Measurements from ENCODE around the gene CNGA1.

Gene CNGA1

GRCh38 chr4:48016141-48017107 lies at the start of gene CNGA1, which contains the start of gene NIPAL1:
TSS of gene CNGA1 (minus strand) at chr4:48016681. CDS start at chr4:47952689, 63,992 bp downstream.
TSS of gene NIPAL1 (plus strand) at chr4:48016772. CDS start at chr4:48016840, 68 bp downstream.
- DNase-seq (ENCODE audit: low read depth), result peak; percentile 18

- DNase-seq (ENCODE audit: low read depth), result no peak
Observed at GRCh38 chr4:48065587-48066052, 49.1 kb upstream of the CNGA1 start.

DNA sequence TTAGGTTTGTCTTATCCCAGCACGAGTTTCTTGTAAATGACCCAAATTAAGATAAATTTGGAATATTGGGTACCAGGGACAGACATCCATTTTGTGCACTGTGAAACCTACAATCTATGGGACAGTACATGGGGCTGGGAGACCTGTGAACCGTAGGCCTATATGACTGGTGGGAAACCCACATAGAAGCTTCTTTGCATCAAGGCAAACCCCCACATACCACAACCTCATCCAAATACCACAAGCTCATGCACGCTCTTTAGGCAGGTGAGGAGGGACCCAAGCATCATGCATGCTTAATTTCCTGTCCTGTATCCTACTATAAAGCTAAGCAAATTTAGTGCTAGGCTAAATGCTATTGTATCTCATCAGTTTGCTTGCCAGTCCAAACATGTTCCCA lies 47.9 kb upstream of the CNGA1 start:
- no peak for DNase-seq (ENCODE audit: low read depth)

DNA sequence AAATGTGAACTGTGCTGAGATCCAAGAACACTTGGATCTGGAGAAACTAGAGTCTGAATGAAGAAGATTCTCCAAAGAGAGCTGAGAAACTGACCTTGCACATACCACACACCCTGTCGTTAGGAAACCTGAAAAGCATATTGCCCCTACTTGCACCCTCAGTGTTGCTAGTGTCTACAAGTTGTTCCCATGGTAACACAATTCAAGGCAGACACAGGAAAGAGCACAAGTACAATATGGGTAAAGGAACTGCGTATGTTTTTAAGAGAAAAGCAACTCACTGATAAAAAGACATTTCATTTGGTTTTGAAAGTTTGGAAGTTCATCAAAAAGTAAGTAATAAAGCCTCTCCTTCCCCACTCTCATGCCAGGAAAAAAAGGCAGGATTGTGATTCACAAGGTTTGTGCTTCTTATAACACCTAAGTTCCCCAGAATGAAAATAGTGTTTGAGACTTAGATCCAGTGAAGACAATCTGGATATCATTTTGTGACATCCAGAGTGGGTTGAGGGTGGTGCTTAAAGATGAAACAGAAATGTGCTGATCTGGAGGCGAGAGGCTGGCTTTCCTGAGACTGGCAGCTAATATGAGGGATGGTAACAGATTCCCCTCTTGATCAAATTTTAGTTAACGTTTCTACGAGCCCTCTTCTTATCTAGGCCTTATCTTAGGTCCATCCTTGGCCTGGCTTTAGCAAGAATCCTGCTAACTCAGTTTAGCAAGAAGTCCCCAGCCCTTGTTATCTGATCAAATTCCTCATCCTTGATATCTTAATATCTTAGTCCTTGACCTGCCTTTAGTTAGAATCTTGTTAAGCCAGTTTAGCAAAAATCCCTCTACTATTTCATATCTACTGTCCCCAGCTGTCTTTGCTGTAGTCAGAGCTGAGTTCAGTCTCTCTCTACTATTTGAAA lies 42.4 kb upstream of the CNGA1 start:
- DNase-seq (ENCODE audit: low read depth), result no peak

DNA sequence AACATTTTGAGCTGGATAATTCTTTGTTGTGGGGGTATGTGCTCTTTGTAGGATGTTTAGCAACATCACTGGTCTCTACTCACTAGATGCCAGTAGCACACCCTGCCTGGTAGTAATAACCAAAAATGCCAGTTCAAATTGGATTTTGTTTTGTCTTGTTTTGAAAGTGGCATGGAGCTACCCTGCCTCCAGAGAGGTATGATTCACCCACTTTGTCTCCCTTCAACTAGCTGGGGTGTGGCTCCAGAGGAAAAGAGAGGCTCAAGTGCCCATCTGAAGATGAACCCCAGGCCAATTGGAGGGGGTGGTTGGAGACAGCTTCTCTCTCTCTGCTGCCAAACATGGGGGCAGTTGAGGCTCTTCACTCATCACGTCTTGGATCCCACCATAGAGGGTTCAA lies 34.6 kb upstream of the CNGA1 start:
- DNase-seq (ENCODE audit: low read depth), result no peak

DNA sequence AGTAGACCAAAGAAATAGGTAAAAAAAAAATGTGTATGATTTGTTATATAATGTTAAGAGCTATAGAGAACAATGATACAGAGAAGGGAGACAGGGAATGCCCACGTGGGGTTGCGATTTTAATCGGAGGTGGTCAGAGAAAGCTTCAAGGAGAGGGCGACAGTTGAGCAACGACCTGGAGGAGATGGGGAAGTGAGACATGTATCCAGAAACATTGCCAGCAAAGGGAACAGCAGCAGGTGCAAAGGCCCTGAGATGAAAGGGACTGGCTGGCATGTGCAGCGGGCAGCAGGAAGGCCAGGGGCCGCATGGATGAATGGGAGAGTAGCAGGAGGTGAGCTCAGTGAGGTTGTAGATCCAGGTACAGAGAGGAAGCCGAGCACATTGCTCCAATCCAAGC lies 33.0 kb upstream of the CNGA1 start:
- DNase-seq (ENCODE audit: low read depth), result no peak

- no peak for DNase-seq (ENCODE audit: low read depth)
Observed at GRCh38 chr4:48047896-48048295, 31.4 kb upstream of the CNGA1 start.

- no peak for DNase-seq (ENCODE audit: low read depth)
Observed at GRCh38 chr4:48047421-48047844, 31.0 kb upstream of the CNGA1 start.

GRCh38 chr4:48046059-48046458 lies 29.6 kb upstream of the CNGA1 start:
- no peak for DNase-seq (ENCODE audit: low read depth)

DNA sequence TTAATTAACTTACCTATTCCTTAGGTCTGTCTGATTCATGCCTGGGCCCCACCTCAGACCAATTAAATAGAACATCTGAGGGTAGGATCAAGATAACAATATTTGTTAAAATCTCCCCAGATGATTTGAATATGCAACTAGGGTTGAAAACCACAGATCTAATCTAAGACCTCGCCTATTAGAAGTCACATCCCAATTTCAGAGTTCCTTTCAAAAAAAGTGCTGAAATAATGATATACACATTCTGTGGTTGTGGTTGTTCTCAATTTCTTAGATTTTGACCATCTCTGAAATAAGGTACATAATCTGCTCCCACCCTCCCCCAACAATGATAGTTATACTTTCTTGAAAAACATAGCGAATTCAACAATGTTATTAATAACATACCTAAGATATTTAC lies 27.8 kb upstream of the CNGA1 start:
- DNase-seq (ENCODE audit: low read depth), result no peak

GRCh38 chr4:48043504-48043903 lies 27.0 kb upstream of the CNGA1 start:
- no peak for DNase-seq (ENCODE audit: low read depth)

- no peak for DNase-seq (ENCODE audit: low read depth)
Observed at GRCh38 chr4:48042979-48043461, 26.5 kb upstream of the CNGA1 start.

DNA sequence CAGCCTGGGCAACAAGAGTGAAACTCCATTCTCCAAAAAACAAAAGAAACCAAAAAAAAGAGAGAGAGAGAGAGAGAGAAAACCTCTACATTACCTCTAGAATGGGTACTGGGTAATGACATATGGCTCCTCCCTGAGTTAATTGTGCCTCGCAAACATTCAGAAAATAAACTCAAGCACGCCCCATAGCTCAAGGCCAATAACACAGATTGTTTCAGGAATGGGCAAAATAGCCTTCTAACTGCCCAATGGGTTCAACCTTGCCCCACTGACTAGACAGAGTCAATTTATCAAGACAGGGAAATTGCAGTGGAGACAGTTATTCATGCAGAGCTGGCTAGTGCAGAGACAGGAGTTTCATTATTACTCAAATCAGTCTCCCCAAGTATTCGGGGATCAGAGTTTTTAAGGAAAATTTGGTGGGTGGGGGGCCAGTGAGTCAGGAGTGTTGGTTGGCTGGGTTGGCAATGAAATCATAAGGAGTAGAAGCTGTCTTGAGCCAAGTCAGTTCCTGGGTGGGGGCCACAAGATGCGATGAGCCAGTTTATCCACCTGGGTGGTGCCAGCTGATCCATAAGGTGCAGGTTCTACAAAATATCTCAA lies 25.2 kb upstream of the CNGA1 start:
- no peak for DNase-seq (ENCODE audit: low read depth)

DNA sequence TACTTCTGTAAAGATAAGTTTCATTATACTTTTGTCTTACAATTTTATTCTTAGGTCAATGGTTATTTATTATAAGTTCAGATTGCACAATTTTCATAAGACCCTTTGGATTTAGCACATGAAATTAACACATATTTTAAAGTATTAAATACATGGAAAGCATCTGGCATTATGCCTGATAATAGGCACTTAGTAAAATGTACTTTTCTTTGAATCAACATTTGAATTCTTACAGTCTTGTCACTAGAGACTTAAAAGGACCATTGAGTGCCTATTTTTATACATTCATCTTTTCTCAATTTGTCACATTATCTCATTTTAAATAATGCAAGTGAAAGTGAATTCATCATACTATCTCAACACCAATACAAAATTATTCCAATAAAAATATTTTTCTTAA lies 23.1 kb upstream of the CNGA1 start:
- no peak for DNase-seq (ENCODE audit: low read depth)

DNA sequence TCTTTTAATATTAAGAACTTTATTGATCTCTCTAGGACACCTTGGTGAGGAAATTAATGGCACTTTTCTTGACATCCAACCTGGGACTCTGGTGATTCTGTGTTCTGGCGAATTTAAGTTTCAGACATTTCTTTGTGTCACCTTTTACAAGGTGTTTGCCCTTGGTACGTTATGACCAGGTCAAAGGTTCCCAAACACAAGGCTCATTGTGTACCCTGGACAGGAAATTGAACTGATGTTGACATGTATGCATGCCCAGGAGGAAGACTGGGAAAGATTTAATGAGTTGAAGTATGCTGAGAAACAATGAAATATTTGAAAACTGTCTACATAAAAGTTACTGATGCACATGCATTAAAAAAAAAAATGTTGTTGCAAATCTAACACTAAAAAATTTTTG lies 22.2 kb upstream of the CNGA1 start:
- DNase-seq (ENCODE audit: low read depth), result no peak

DNA sequence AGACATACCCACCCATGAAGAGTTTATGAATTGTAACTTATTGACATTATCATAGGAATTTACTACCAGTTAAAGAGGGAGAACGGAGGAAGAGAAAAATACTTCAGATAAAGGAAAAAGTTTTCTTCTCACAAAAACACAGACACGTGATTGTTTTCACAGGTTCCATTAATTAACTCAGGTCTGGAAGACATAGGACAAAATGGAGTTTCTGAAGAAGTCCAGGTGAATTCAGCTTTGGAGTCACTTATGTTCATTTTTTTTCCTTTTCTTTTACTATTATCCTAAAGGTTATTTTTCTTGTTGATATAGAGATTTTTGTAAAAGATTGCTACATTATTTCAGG lies 20.6 kb upstream of the CNGA1 start:
- no peak for DNase-seq (ENCODE audit: low read depth)

DNA sequence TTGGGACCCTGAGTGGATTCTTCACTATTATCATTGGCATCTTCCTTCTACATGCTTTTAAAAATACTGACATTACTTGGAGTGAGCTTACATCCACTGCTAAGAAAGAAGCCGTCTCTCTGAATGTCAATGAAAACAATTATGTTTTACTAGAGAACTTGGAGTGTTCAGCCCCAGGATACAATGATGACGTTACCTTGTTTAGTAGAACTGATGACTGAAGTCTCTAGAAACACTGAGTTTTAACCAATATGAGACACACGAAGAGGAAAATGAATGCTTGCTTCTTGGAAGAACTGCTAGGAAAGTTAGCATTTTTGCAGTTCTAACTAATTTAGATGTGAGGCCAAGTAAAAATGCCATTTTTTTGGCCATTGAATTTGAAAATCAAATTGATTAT lies 19.5 kb upstream of the CNGA1 start:
- DNase-seq (ENCODE audit: low read depth), result no peak

DNA sequence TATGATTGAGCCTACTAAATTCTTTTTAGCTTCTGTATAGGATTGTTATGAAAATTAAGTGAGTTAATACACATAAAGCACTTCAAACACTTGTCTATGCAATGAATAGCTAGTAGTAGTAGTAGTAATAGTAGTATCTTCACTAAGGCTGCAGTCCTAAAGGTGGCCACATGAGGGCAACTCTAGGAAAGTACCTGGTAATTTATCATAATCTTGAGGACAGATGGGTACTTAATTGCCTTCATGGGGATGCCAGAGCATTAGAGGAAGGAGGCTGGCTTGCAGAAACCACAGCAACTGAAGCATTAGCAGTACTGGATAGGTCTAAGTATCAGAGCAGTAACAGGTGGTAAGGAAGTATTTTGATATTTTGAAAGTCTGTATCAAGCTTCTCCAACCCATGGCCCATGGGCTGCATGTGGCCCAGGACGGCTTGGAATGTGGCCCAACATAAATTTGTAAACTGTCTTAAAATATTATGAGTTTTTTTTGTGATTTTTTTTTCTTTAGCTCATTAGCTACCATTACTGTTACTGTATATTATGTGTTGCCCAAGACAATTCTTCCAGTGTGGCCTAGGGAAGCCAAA lies 17.4 kb upstream of the CNGA1 start:
- DNase-seq (ENCODE audit: low read depth), result no peak

DNA sequence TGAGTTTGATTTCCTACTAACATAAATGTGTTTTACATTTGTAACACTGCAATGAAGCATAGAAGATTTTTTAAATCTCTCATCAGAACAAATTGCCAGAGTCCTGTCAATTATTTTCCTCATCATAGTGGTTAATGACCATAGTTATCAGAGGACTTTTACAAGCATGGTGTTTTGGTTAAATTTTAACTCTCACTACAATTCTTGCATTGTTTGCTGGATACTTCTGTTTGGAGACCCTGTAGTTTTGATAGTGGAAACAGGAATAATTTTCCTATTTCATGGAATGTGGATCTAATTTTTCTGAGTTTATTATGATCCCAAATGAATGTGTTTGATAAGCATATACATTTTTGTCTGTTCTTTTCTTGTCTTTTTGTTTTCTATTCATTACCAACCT lies 16.9 kb upstream of the CNGA1 start:
- no peak for DNase-seq (ENCODE audit: low read depth)

DNA sequence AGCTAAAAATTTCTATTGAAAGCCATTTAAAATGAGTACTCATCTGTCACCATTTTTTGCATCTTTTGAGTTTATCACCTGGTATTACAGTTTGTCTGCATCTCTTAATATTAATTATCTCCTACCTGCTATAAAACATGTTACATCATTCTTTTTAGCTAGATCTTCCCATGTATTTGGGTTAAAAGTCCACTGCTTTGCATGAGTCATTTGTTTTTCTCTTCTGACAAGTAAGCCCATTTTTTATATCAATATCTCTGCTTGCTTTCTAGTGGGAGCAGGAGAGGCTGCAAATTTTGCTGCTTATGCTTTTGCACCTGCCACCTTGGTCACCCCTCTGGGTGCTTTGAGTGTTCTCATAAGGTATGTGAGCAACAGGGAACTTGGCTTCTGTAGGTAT lies 16.2 kb upstream of the CNGA1 start:
- no peak for DNase-seq (ENCODE audit: low read depth)

DNA sequence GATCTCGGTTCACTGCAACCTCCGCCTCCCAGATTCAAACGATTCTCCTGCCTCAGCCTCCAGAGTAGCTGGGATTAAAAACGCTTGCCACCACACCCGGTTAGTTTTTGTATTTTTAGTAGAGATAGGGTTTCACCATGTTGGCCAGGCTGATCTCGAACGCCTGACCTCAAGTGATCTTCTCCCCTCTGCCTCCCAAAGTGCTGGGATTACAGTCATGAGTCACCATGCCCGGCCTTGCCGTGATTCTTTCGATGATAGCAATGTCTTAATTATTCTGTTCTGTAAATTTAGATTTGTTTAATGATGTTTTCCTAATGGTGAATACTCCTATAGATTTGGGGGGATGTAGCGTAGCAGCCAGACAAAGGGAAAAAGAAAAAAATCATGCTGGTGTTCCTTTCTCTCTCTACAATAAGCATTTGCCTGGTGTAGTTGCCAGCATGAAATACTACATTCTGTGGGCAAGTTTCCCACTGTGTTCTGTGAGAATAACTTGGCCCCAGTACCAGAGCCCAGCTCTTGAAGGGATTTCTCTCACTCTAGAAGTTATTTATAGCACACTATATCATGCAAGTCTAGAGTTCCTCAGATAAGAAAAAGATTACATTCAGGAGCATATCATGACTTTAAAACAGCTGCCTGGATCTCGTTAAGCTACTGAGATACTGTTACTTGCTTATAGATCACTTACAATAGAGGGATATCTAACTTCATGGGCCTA lies 15.5 kb upstream of the CNGA1 start:
- DNase-seq (ENCODE audit: low read depth), result no peak

All from CMK (cell line).